WI38 (cell line): ENCODE results near the gene LTBP4.

Source experiments
- H3K4me3 ChIP-seq: 2 replicates; pipeline ENCODE4 v1.5.1; 2011; ENCODE audit warnings: low read depth, mild to moderate bottlenecking, control low read depth, low read length
- TF ChIP-seq, protein P1 (sequence below): IDR thresholded peaks from 2 replicates; pipeline ENCODE4 v1.5.1; 2012; ENCODE audit warnings: low read depth, mild to moderate bottlenecking, control low read depth, low read length

Gene LTBP4

DNA sequence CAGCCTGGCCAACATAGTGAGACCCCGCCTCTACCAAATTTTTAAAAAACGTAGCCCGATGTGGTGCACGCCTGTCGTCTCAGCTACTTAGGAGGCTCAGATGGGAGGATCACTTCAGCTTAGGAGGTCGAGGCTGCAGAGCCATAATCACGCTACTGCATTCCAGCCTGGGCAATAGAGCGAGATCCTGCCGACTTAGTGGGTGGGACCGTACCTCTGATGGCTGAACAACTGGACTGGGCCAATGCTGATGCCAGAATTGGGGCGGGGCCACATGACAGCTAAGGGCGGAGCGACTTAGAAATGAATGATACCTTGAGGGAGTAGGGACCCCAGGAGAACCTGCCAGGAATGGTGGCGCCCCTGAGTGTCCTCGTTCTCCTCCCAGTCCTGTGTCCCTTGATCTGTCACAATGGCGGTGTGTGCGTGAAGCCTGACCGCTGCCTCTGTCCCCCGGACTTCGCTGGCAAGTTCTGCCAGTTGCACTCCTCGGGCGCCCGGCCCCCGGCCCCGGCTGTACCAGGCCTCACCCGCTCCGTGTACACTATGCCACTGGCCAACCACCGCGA is 3.6 kb downstream of the LTBP4 start:
- TF ChIP-seq, protein P1, sequence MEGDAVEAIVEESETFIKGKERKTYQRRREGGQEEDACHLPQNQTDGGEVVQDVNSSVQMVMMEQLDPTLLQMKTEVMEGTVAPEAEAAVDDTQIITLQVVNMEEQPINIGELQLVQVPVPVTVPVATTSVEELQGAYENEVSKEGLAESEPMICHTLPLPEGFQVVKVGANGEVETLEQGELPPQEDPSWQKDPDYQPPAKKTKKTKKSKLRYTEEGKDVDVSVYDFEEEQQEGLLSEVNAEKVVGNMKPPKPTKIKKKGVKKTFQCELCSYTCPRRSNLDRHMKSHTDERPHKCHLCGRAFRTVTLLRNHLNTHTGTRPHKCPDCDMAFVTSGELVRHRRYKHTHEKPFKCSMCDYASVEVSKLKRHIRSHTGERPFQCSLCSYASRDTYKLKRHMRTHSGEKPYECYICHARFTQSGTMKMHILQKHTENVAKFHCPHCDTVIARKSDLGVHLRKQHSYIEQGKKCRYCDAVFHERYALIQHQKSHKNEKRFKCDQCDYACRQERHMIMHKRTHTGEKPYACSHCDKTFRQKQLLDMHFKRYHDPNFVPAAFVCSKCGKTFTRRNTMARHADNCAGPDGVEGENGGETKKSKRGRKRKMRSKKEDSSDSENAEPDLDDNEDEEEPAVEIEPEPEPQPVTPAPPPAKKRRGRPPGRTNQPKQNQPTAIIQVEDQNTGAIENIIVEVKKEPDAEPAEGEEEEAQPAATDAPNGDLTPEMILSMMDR, result no peak
- no peak overlapping the region for H3K4me3 ChIP-seq

DNA sequence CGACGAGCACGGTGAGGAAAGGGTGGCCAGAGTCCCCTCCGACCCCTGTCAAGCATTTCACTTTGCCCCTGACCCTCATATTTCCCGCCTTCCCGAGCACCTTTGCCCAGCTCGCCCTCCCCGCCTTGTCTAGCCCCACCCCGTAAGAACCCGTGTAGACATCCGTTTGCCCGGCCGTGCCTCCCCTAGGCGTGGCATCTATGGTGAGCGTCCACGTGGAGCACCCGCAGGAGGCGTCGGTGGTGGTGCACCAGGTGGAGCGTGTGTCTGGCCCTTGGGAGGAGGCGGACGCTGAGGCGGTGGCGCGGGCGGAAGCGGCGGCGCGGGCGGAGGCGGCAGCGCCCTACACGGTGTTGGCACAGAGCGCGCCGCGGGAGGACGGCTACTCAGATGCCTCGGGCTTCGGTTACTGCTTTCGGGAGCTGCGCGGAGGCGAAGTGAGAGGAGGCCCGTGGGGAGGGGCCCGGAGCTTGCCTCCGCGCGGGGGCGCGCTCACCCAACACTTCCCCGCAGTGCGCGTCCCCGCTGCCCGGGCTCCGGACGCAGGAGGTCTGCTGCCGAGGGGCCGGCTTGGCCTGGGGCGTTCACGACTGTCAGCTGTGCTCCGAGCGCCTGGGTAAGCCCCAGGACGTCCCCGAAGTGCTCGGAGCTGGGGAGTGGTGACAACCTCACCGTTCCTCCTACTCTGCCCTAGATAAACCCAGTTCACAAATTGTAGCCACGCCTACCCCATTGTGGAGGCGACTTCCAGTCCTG is 4.2 kb downstream of the LTBP4 start:
- peak overlapping the region; percentile 22 for H3K4me3 ChIP-seq
- TF ChIP-seq, protein P1, result no peak

DNA sequence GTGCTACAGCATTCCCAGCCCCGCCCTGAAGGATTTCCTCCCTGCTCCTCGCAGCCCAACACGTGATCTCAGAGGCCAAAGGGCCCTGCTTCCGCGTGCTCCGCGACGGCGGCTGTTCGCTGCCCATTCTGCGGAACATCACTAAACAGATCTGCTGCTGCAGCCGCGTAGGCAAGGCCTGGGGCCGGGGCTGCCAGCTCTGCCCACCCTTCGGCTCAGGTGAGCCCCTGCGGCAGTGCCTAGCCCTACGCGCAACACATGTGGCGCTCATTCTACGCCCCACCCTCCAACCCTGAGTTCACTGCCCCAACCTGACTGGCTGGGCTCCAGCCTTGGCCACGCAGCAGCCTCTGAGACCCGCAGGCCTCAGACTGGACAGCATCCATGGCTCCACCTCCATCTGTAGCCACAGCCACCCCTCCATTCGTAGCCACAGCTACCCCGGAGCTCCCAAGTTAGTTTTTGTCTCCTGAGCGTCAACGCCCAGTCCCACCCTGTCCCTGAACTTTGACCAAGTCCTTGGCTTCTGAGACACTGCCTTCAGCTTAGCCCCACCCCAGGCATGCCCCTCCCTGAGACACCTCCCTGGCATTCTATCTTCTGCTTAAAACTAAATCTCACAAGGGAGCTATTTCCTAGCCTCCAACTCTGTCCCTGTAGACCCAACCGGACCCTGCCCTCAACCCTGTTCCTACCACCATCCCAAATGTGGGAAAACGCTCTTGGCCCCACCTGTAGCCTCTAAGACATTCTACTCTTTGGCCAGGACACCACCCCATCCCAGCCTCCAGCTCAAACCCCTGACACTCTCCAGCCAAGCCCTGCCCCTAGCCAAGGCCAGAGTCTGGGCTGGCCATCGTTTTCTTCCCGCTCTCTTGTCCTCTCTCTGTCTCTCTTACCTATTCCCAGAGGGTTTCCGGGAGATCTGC is 6.4 kb downstream of the LTBP4 start:
- TF ChIP-seq, protein P1, result no peak
- H3K4me3 ChIP-seq, result no peak overlapping the region

DNA sequence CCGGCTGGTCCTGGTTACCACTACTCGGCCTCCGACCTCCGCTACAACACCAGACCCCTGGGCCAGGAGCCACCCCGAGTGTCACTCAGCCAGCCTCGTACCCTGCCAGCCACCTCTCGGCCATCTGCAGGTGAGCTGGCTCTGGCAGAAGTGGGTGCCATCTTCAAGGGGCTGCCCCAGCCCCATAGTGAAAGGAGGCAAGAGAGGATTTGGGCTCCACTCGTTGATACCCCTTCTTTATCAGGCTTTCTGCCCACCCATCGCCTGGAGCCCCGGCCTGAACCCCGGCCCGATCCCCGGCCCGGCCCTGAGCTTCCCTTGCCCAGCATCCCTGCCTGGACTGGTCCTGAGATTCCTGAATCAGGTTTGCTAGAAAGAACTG is 7.1 kb downstream of the LTBP4 start:
- TF ChIP-seq, protein P1, result no peak
- H3K4me3 ChIP-seq, result no peak overlapping the region

DNA sequence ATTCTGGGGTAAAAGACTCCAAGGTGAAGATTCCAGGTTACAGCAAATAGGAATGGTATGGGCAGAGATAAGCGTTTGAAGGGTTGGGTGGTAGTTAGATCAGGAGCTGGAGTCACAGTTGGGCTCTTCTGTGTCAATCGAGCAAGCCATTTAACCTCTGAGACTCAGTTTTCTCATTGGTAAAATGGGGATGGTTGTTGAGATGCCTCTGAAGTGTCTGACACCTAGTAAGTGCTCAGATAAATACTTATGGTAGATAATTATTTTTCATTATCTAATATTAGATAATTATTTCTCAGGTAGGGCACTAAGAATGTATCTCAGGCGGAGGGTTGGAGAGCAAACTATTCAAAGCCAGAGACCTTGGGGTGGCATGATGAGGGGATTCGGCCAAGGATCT is 7.8 kb downstream of the LTBP4 start:
- H3K4me3 ChIP-seq, result no peak overlapping the region

DNA sequence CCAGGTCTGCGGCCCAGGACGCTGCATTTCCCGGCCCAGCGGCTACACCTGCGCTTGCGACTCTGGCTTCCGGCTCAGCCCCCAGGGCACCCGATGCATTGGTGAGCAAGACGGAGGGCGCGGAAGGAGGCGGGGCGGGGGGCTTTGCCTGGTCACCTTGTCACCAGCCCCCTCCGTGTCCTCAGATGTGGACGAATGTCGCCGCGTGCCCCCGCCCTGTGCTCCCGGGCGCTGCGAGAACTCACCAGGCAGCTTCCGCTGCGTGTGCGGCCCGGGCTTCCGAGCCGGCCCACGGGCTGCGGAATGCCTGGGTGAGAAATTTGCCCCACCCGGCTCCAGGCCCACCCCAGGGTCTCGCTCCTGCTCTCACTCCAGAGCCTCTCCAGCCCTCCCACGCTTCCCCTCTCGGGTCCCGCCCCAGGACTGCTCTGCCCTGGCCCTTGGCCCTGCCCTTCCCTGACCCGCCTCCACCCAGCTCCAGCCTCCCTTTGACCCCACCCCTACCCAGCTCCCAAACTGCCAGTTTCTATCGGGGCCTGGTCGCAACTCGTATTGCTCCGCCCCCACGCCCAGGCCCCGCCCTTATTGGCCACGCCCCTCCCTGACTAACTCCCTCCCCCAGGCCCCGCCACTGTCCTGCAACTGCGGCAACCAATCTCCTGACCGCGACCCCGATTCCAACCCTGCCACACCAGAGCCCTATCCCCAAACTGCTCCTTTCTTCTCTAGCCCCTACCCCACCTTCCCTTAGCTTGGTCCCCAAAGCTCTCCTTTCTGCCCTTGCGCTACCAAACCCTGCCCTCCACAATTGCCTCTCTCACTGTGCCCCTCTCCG is 8.6 kb downstream of the LTBP4 start:
- H3K4me3 ChIP-seq, result no peak overlapping the region
- TF ChIP-seq, protein P1, result no peak

More for the DNA sequence above, 7.8 kb downstream of the LTBP4 start:
- TF ChIP-seq, protein P1, result no peak
